Caco-2 (cell line): ENCODE results near the gene VPS51. TPM values are rescaled to one million over a fixed set of nuclear protein-coding genes. Genes with fewer than 3 reads are reported as not detected.

Experiments
- BruUV-seq: library from RNA; stranded (reverse); fragments of 400-500 nt; replicated peaks from 2 replicates; lab custom pipeline; 2021; lab: Mats Ljungman, UMichigan
- CTCF ChIA-PET: fragments of 300-600 bp; sonication (Branson Sonifier 250); formaldehyde crosslinking; loops from one replicate; lab custom pipeline; 2022; ENCODE audit warnings: antibody characterized with exemption; lab: Charles Lee
- POLR2A ChIA-PET: fragments of 300-600 bp; sonication (Branson Sonifier 250); formaldehyde crosslinking; loops from one replicate; lab custom pipeline; 2022; ENCODE audit warnings: antibody characterized with exemption; lab: Charles Lee
- DNase-seq, 2 experiments: peaks; one replicate each; pipeline versions ENCODE4 v3.0.0 to v3.0.0-alpha.2; 2020 to 2022
- H3K27me3 ChIP-seq: replicated peaks from 2 replicates; pipeline ENCODE4 v1.6.0; 2011; ENCODE audit warnings: low read length; ENCODE audit not compliant: control insufficient read depth, insufficient read depth
- H3K36me3 ChIP-seq: 2 replicates; pipeline ENCODE4 v1.5.1; 2011; ENCODE audit warnings: low read length; ENCODE audit not compliant: control insufficient read depth, insufficient read depth
- H3K4me1 ChIP-seq: fragments of 250-450 bp; sonication (Bioruptor Pico); 2 replicates; pipeline ENCODE4 v1.5.1; 2020; ENCODE audit warnings: mild to moderate bottlenecking
- H3K4me3 ChIP-seq: 2 replicates; pipeline ENCODE4 v1.5.1; 2011; ENCODE audit warnings: low read depth, mild to moderate bottlenecking, control low read depth, low read length
- H3K9me3 ChIP-seq: fragments of 250-450 bp; sonication (Bioruptor Pico); 2 replicates; pipeline ENCODE4 v1.5.1; 2020; ENCODE audit warnings: mild to moderate bottlenecking, moderate library complexity
- H3K27ac Mint-ChIP-seq: one replicate; pipeline ENCODE4 v1.8.0; 2022; ENCODE audit warnings: mixed read lengths; ENCODE audit not compliant: unreplicated experiment
- H3K27me3 Mint-ChIP-seq: one replicate; pipeline ENCODE4 v1.8.0; 2022; ENCODE audit warnings: mixed read lengths; ENCODE audit not compliant: insufficient read depth, unreplicated experiment
- H3K36me3 Mint-ChIP-seq: one replicate; pipeline ENCODE4 v1.8.0; 2022; ENCODE audit warnings: mild to moderate bottlenecking, mixed read lengths; ENCODE audit not compliant: insufficient read depth, unreplicated experiment
- H3K4me1 Mint-ChIP-seq: one replicate; pipeline ENCODE4 v1.8.0; 2022; ENCODE audit warnings: low read depth, mixed read lengths; ENCODE audit not compliant: unreplicated experiment
- H3K4me3 Mint-ChIP-seq: one replicate; pipeline ENCODE4 v1.8.0; 2022; ENCODE audit warnings: mild to moderate bottlenecking, moderate library complexity, mixed read lengths; ENCODE audit not compliant: unreplicated experiment
- H3K9me3 Mint-ChIP-seq: one replicate; pipeline ENCODE4 v1.8.0; 2022; ENCODE audit warnings: mixed read lengths; ENCODE audit not compliant: unreplicated experiment
- intact Hi-C: fragments of 100-400 bp; cut with micrococcal nuclease; formaldehyde crosslinking; loops from one replicate; pipeline ENCODE4 v1.10.0; 2022; ENCODE audit not compliant: unreplicated experiment
- total RNA-seq: library from RNA; stranded (reverse); gene quantifications from 2 replicates; pipeline ENCODE4 v1.2.3, GENCODE V29; 2022
- TF ChIP-seq, protein P1 (sequence below), 2 experiments: fragments of 200-600 bp in 1 of 2; IDR thresholded peaks; 1 replicate in 1 of 2; 2 replicates in 1 of 2; pipeline versions ENCODE4 v1.5.1 to v1.8.0; 2011 to 2022; ENCODE audit warnings: antibody characterized with exemption in 1 of 2, control low read depth in 1 of 2, inconsistent platforms in 1 of 2, low read depth in 1 of 2, low read length in 1 of 2, mild to moderate bottlenecking in 1 of 2, moderate library complexity in 1 of 2; ENCODE audit not compliant: insufficient read depth in 1 of 2, severe bottlenecking in 1 of 2, unreplicated experiment in 1 of 2

Gene VPS51
- total RNA-seq, 1 experiment from 2014 or later, result 158 TPM

DNA sequence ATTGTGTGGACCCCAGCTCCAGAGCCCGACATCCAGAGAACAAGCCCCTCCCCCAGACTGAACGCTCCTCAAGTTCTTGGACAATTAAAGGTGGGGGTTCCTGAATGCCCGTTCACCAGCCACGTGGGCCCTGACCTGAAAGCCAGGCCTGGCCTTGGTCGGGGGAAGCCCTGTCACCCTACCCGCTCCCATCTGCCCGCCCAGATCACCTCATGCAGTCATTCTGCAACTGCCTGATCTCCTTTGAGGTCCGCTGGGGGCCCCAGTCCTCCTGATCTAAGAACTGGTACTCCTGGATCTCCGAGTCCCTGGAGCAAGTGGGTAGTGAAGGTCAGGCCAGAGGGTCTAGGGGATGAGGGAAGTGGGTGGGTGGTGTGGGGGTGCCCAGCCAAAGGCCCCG, 28.6 kb upstream of the VPS51 start:
- no peaks in the 10 kb centered on the region for H3K4me1 ChIP-seq
- Mint-ChIP-seq H3K36me3 (no peaks in the 10 kb centered on the region), H3K4me1 (no peaks in the 10 kb centered on the region), H3K27ac (no peak overlapping the region), H3K9me3 (no peaks in the 10 kb centered on the region), H3K27me3 (no peaks in the 10 kb centered on the region), H3K4me3 (no peak overlapping the region)
- POLR2A ChIA-PET, result no interaction called here
- H3K9me3 ChIP-seq, result no peaks in the 10 kb centered on the region
- TF ChIP-seq, protein P1, sequence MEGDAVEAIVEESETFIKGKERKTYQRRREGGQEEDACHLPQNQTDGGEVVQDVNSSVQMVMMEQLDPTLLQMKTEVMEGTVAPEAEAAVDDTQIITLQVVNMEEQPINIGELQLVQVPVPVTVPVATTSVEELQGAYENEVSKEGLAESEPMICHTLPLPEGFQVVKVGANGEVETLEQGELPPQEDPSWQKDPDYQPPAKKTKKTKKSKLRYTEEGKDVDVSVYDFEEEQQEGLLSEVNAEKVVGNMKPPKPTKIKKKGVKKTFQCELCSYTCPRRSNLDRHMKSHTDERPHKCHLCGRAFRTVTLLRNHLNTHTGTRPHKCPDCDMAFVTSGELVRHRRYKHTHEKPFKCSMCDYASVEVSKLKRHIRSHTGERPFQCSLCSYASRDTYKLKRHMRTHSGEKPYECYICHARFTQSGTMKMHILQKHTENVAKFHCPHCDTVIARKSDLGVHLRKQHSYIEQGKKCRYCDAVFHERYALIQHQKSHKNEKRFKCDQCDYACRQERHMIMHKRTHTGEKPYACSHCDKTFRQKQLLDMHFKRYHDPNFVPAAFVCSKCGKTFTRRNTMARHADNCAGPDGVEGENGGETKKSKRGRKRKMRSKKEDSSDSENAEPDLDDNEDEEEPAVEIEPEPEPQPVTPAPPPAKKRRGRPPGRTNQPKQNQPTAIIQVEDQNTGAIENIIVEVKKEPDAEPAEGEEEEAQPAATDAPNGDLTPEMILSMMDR (IDR thresholded peaks at IDR 0.05; ENCODE audit: insufficient read depth in 1 of 2, low read depth in 1 of 2, low read length in 1 of 2, severe bottlenecking in 1 of 2, unreplicated experiment in 1 of 2), result no peak
- CTCF ChIA-PET, result no interaction called here
- no peaks in the 10 kb centered on the region for H3K27me3 ChIP-seq
- intact Hi-C loops, result no loop called here
- BruUV-seq, result no TSS peak
- no peak overlapping the region for H3K4me3 ChIP-seq
- no peak for DNase-seq
- H3K36me3 ChIP-seq, result no peaks in the 10 kb centered on the region

DNA sequence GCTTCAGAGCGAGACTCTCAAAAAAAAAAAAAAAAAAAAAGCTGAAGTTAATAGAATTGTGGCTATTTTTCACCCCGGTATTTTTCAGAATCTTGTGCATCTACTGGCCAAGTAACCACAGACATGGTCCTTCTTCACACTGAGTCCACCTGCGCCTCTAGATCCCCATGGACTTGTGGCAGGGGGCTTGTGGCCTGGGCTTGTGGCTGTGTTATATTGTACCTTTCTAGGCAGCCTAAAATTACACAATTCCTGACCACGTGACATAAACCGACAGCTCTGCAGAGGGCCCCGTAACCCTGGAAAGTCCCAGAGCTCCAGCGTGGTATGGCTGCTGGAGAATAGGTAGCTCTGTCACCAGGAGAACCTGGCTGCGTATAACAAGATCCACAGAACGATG, 26.8 kb upstream of the VPS51 start:
- ChIA-PET POLR2A (no interaction called here), CTCF (interaction anchor here (0.6 to 0.9 kb wide), 2 partner anchors 48 to 314 kb away, joined by 3 read pairs; partner anchors contain the start of gene ZNHIT2)
- intact Hi-C loops, result no loop called here

DNA sequence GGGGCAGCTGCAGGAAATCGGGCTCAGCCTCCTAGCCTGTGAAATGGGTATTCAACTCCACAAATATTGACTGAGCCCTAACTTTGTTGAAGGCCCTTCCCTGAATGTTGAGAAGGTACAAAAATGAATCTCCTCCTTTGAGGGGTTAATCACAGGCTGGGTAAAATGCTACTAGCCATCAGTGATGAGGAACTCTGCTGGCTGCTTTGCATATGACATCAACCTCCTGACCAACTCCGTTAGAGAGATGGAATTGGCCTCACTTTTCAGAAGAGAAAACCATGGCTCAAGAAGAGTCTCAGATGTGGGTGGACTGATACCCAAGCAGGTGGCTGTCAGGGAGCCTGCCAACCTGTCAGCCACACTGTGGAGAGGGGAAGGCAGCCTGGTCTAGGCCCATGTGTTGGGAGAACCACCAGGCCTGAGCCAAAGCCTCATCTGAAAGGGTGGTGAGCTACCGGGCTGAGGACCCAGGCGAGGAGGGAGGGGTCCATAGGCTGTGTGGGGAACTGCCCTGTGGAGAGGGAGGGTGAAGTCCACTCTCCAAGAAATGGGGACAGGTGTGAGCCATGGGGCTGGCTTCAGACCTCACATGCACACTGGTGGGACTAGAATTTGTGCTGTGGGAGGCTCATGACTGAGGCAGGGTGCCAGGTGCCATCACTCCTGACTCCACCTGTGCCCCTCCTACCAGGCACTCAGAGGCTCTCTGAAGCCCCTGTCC, 23.9 kb upstream of the VPS51 start:
- POLR2A ChIA-PET, result no interaction called here
- Histone ChIP-seq H3K9me3 (no peaks in the 10 kb centered on the region), H3K4me1 (no peaks in the 10 kb centered on the region), H3K27me3 (no peaks in the 10 kb centered on the region), H3K36me3 (peaks cover 1% of the 10 kb centered on the region; the same call in 1 of the 2 replicates), H3K4me3 (no peak overlapping the region)
- H3K27ac Mint-ChIP-seq, result no peak overlapping the region
- no peak for DNase-seq
- CTCF ChIA-PET, result interaction anchor here (0.5 kb wide), 1 partner anchor 286 kb away, joined by 3 read pairs; no protein-coding TSS in a partner anchor
- TF ChIP-seq, protein P1 (IDR thresholded peaks at IDR 0.05; ENCODE audit: insufficient read depth in 1 of 2, low read depth in 1 of 2, low read length in 1 of 2, severe bottlenecking in 1 of 2, unreplicated experiment in 1 of 2), result no peak
- H3K27me3 Mint-ChIP-seq, result no peaks in the 10 kb centered on the region
- H3K36me3 Mint-ChIP-seq, result peaks cover 18% of the 10 kb centered on the region
- intact Hi-C loops, result no loop called here
- no TSS peak for BruUV-seq
- H3K9me3 Mint-ChIP-seq, result no peaks in the 10 kb centered on the region
- no peaks in the 10 kb centered on the region for H3K4me1 Mint-ChIP-seq
- H3K4me3 Mint-ChIP-seq, result no peak overlapping the region

More for the DNA sequence above, 26.8 kb upstream of the VPS51 start:
- H3K4me3 ChIP-seq, result no peak overlapping the region
- TF ChIP-seq, protein P1 (IDR thresholded peaks at IDR 0.05; ENCODE audit: insufficient read depth in 1 of 2, low read depth in 1 of 2, low read length in 1 of 2, severe bottlenecking in 1 of 2, unreplicated experiment in 1 of 2), result no peak
- Mint-ChIP-seq H3K4me1 (no peaks in the 10 kb centered on the region), H3K4me3 (no peak overlapping the region), H3K27me3 (no peaks in the 10 kb centered on the region), H3K9me3 (no peaks in the 10 kb centered on the region), H3K27ac (no peak overlapping the region), H3K36me3 (no peaks in the 10 kb centered on the region)
- no peaks in the 10 kb centered on the region for H3K36me3 ChIP-seq
- H3K9me3 ChIP-seq, result no peaks in the 10 kb centered on the region
- H3K27me3 ChIP-seq, result no peaks in the 10 kb centered on the region
- BruUV-seq, result no TSS peak
- DNase-seq, result no peak
- no peaks in the 10 kb centered on the region for H3K4me1 ChIP-seq
